GM19395 (cell line): ENCODE data around the gene TMEM88.
"Not testable (repeated sequence)": the region's sequence is repeated elsewhere in the genome, so short reads cannot be mapped to it uniquely, and the experiment has no call there.

ENCODE experiments used
- ATAC-seq: cut with Tn5 transposase; IDR thresholded peaks from one replicate; pipeline ENCODE4 v1.9.1; 2021; ENCODE audit warnings: mild to moderate bottlenecking, moderate library complexity; ENCODE audit not compliant: unreplicated experiment

TMEM88 gene

GRCh38 chr17:7855660-7856010 is 769 bp downstream of the TMEM88 start:
- ATAC-seq, result no peak

- ATAC-seq, result no peak
Measured at GRCh38 chr17:7856011-7856810, 1.3 kb downstream of the TMEM88 start.

GRCh38 chr17:7856811-7857712 is 2.2 kb downstream of the TMEM88 start, which contains the start of gene NAA38:
TSS of gene NAA38 (minus strand) at chr17:7857559. CDS start at chr17:7857463, 96 bp downstream.
- ATAC-seq, result peak; percentile 76

- peak; percentile 49 for ATAC-seq
Measured at GRCh38 chr17:7857713-7858521, 3.1 kb downstream of the TMEM88 start, which contains the start of gene CYB5D1. TSS of gene CYB5D1 (plus strand) at chr17:7858003. CDS start at chr17:7858135, 132 bp downstream.

GRCh38 chr17:7858522-7858810 is 3.6 kb downstream of the TMEM88 start:
- ATAC-seq, result no peak

- no peak for ATAC-seq
Measured at GRCh38 chr17:7859028-7859427, 4.2 kb downstream of the TMEM88 start.

GRCh38 chr17:7862692-7863437 is 8.0 kb downstream of the TMEM88 start:
- ATAC-seq, result no peak

- not testable (repeated sequence) for ATAC-seq
Measured at GRCh38 chr17:7864384-7864783, 9.5 kb downstream of the TMEM88 start.

GRCh38 chr17:7864995-7865650 is 10.3 kb downstream of the TMEM88 start:
- ATAC-seq, result no peak

GRCh38 chr17:7867881-7868329 is 13.0 kb downstream of the TMEM88 start:
- no peak for ATAC-seq

GRCh38 chr17:7873051-7873450 is 18.2 kb downstream of the TMEM88 start:
- no peak for ATAC-seq

- ATAC-seq, result no peak
Measured at GRCh38 chr17:7875804-7876370, 21.0 kb downstream of the TMEM88 start.

- no peak for ATAC-seq
Measured at GRCh38 chr17:7878234-7878633, 23.4 kb downstream of the TMEM88 start.

GRCh38 chr17:7880076-7880868 is 25.4 kb downstream of the TMEM88 start:
- no peak for ATAC-seq

- ATAC-seq, result no peak
Measured at GRCh38 chr17:7881276-7882054, 26.6 kb downstream of the TMEM88 start.

- ATAC-seq, result no peak
Measured at GRCh38 chr17:7882068-7882467, 27.2 kb downstream of the TMEM88 start.

GRCh38 chr17:7882629-7883028 is 27.8 kb downstream of the TMEM88 start:
- no peak for ATAC-seq
